ENCODE results near the gene CPEB1. TPM values are rescaled to one million over a fixed set of nuclear protein-coding genes. Genes with fewer than 3 reads are reported as not detected.
"Not testable (repeated sequence)": the region's sequence is repeated elsewhere in the genome, so short reads cannot be mapped to it uniquely, and the experiment has no call there.

CPEB1 gene
- total and polyA plus RNA-seq, 2 of the 13 experiments (the other 11 are each of a cell fraction or from before 2014, with no cell fraction given) = 0.03 to 0.07 TPM

DNA sequence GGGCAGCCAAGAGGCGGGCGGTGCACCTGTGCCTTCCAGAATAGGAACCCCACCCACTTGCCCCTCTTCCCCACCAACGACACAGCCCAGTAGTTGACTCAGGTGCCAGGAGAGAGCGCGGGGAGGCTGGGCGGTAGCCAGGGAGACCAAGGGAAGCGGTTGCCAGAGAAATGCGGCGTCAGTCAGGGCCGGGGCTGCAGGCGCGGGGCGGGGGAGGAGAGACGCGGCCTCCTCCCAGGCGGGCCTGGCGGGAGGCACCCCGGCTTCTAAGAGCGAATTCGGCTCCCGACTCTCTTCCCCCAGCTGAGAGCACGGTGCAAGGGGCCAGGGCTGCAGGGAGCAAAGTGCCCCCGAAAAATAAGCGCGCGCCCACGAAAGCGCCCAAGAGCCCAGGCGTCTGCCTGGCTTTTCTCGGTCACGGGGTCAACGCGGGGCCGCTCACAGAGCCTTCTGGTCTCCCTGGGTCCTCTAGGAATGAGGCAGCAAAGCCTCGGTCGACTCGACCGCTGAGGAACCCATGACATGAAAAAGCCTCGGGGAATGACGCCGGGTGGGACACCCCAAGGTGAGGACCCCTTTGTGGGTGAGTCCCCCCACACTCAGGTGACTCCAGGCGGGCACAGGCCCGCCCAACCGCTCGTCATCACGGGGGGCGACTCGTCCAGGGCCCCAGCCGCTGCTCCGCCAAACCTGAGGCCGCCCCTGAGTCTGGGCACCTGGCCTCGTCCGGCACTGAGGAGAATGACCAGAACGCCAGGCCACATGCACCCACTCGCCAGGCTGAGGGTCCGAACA, 716 bp downstream of the CPEB1 start:
- Histone ChIP-seq H3K9ac (ENCODE audit: insufficient read depth, low read depth, low read length) (no peak overlapping the region), H3K36me3 (replicated peaks in 1 of 2; ENCODE audit: control insufficient read depth in 1 of 2, insufficient read depth in 2 of 2, low read length in 2 of 2) (no peaks in the 10 kb centered on the region), H4K20me1 (ENCODE audit: insufficient read depth, low read length) (no peaks in the 10 kb centered on the region), H3K4me2 (ENCODE audit: low read depth, low read length) (no peak overlapping the region), H3K9me3 (ENCODE audit: low read length) (no peaks in the 10 kb centered on the region), H2AFZ (ENCODE audit: low read length) (no peak overlapping the region), H3K27me3 (ENCODE audit: control insufficient read depth in 1 of 2, insufficient read depth in 2 of 2, low read length in 2 of 2) (peaks cover 4 to 35% of the 10 kb centered on the region in 2 experiments; a peak in 4 of 5 replicates), H3K4me3 (replicated peaks in 1 of 3; ENCODE audit: insufficient read depth in 1 of 3, low read depth in 2 of 3, low read length in 3 of 3) (no peak overlapping the region), H3K4me1 (ENCODE audit: insufficient read depth, low read length) (no peaks in the 10 kb centered on the region), H3K79me2 (ENCODE audit: insufficient read depth, low read length) (no peaks in the 10 kb centered on the region), H3K27ac (ENCODE audit: extremely low read length, insufficient read depth, low read length) (no peak overlapping the region)
- TF ChIP-seq, protein P1, sequence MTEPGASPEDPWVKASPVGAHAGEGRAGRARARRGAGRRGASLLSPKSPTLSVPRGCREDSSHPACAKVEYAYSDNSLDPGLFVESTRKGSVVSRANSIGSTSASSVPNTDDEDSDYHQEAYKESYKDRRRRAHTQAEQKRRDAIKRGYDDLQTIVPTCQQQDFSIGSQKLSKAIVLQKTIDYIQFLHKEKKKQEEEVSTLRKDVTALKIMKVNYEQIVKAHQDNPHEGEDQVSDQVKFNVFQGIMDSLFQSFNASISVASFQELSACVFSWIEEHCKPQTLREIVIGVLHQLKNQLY (CRISPR knock-in tag; IDR thresholded peaks at IDR 0.05) = no peak
- DNase-seq (ENCODE audit: low spot score) (no peak), FAIRE-seq (no peak), ATAC-seq (no peak; the same call in 2 of the 3 replicates)
- WGBS (ENCODE audit: low lambda C conversion rate) = 66% methylated on average over 39 of the region's 56 CpGs
- ChIA-PET POLR2A (no interaction called here), CTCF (ENCODE audit: low intra/inter-chr PET ratio, low total read pairs) (no interaction called here)
- no TSS peak for BruUV-seq (replicated peaks)
- intact Hi-C loops (cut with micrococcal nuclease; ENCODE audit: unreplicated experiment) (no loop called here), in situ Hi-C loops (cut with HindIII; ENCODE audit: extremely low pct_ligation_motif_present, low pct_unique_long_range_greater_than_20kb) (no loop called here)

DNA sequence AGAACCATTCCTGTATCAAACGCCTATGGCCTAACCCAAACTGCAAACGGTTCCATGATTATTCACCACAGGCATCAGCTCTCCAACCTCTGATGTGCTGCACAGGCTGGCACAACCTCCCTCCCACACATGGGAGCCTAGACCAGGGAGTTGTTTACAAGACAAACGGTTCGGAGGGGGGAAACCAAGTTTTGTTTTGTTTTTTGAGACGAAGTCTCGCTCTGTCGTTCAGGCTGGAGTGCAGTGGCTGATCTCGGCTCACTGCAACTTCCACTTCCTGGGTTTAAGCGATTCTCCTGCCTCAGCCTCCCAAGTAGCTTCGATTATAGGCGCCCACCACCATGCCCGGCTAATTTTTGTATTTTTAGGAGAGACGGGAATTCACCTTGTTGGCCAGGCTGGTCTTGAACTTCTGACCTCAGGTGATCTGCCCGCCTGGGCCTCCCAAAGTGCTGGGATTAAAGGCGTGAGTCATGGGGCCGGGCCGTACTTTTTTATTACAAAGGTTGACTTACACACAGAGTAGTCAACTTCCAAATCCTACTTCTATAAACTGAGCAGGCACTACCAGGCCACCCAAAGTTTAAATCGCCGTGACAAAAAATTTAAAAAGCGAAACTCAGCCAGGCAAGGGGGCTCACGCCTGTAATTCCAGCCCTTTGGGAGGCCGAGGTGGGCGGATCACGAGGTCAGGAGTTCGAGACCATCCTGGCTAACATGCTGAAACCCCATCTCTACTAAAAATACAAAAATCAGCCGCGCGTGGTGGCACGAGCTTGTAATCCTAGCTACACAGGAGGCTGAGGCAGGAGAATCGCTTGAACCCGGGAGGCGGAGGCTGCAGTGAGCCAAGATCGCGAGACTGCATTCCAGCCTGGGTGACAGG, 2.0 kb downstream of the CPEB1 start:
- H3K9ac ChIP-seq (ENCODE audit: insufficient read depth, low read depth, low read length); FAIRE-seq; BruUV-seq (replicated peaks); H3K36me3 ChIP-seq (replicated peaks in 1 of 2; ENCODE audit: control insufficient read depth in 1 of 2, insufficient read depth in 2 of 2, low read length in 2 of 2); H4K20me1 ChIP-seq (ENCODE audit: insufficient read depth, low read length); DNase-seq (ENCODE audit: low spot score); POLR2A ChIA-PET; H3K4me1 ChIP-seq (ENCODE audit: insufficient read depth, low read length); intact Hi-C loops (cut with micrococcal nuclease; ENCODE audit: unreplicated experiment); H3K4me2 ChIP-seq (ENCODE audit: low read depth, low read length); H3K9me3 ChIP-seq (ENCODE audit: low read length); H3K27ac ChIP-seq (ENCODE audit: extremely low read length, insufficient read depth, low read length); H2AFZ ChIP-seq (ENCODE audit: low read length); H3K4me3 ChIP-seq (replicated peaks in 1 of 3; ENCODE audit: insufficient read depth in 1 of 3, low read depth in 2 of 3, low read length in 3 of 3); ATAC-seq; H3K79me2 ChIP-seq (ENCODE audit: insufficient read depth, low read length); CTCF ChIA-PET (ENCODE audit: low intra/inter-chr PET ratio, low total read pairs); in situ Hi-C loops (cut with HindIII; ENCODE audit: extremely low pct_ligation_motif_present, low pct_unique_long_range_greater_than_20kb): not testable (repeated sequence)
- H3K27me3 ChIP-seq (ENCODE audit: control insufficient read depth in 1 of 2, insufficient read depth in 2 of 2, low read length in 2 of 2) = peaks cover 4 to 38% of the 10 kb centered on the region in 2 experiments; a peak in 4 of 5 replicates
- 58% methylated on average over 32 of the region's 34 CpGs for WGBS (ENCODE audit: low lambda C conversion rate)

All from HepG2 (cell line).